ENCODE measurements around the gene KRT5. TPM values are rescaled to one million over a fixed set of nuclear protein-coding genes. Genes with fewer than 3 reads are reported as not detected.

KRT5 gene
- total RNA-seq, 1 experiment from 2014 or later, result 3,552 TPM

GRCh38 chr12:52542785-52543318 lies 22.7 kb upstream of the KRT5 start:
- intact Hi-C loops (cut with micrococcal nuclease), result no loop called here
- Mint-ChIP-seq H3K9me3 (ENCODE audit: unreplicated experiment) (no peaks in the 10 kb centered on the region), H3K27me3 (ENCODE audit: insufficient read depth, unreplicated experiment) (no peaks in the 10 kb centered on the region), H3K36me3 (ENCODE audit: insufficient read depth, unreplicated experiment) (no peaks in the 10 kb centered on the region), H3K27ac (ENCODE audit: low read depth, unreplicated experiment) (no peak overlapping the region), H3K4me3 (ENCODE audit: unreplicated experiment) (no peak overlapping the region), H3K4me1 (ENCODE audit: insufficient read depth, unreplicated experiment) (peaks cover 14% of the 10 kb centered on the region)
- no peak for DNase-seq (ENCODE audit: unreplicated experiment)
- TF ChIP-seq CTCF (IDR thresholded peaks at IDR 0.05; ENCODE audit: unreplicated experiment), result no peak
- no TSS peak for BruUV-seq (replicated peaks)
- POLR2A ChIA-PET, result no interaction called here
- CTCF ChIA-PET, result interaction anchor here (0.6 kb wide), 1 partner anchor 76 kb away, joined by 3 read pairs; no protein-coding TSS in a partner anchor

DNA sequence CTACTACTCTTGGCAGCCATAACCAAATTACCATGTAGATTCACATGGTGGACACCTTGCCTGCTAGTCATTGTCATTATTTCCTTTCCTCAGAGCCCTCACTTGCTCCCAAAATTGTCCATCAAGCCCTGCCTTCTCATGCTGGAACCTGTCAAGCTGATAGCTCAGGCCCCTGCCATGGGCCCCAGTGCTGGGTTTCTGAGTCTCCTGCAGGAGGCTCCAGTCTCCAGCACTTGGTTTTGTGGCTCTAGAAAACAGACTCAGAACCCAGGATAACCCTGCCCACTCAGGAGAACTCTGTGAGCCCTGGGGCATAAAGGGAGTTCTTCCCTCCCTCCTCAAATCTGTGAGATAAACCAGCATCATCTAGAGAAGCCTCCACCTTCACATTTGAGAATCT lies 22.0 kb upstream of the KRT5 start:
- POLR2A ChIA-PET, result no interaction called here
- no peaks in the 10 kb centered on the region for H3K36me3 Mint-ChIP-seq (ENCODE audit: insufficient read depth, unreplicated experiment)
- no TSS peak for BruUV-seq (replicated peaks)
- H3K4me1 Mint-ChIP-seq (ENCODE audit: insufficient read depth, unreplicated experiment), result peaks cover 15% of the 10 kb centered on the region
- H3K27ac Mint-ChIP-seq (ENCODE audit: low read depth, unreplicated experiment), result no peak overlapping the region
- intact Hi-C loops (cut with micrococcal nuclease), result no loop called here
- no peaks in the 10 kb centered on the region for H3K9me3 Mint-ChIP-seq (ENCODE audit: unreplicated experiment)
- CTCF ChIA-PET, result no interaction called here
- no peak for DNase-seq (ENCODE audit: unreplicated experiment)
- no peaks in the 10 kb centered on the region for H3K27me3 Mint-ChIP-seq (ENCODE audit: insufficient read depth, unreplicated experiment)
- H3K4me3 Mint-ChIP-seq (ENCODE audit: unreplicated experiment), result no peak overlapping the region
- TF ChIP-seq CTCF (IDR thresholded peaks at IDR 0.05; ENCODE audit: unreplicated experiment), result no peak

DNA sequence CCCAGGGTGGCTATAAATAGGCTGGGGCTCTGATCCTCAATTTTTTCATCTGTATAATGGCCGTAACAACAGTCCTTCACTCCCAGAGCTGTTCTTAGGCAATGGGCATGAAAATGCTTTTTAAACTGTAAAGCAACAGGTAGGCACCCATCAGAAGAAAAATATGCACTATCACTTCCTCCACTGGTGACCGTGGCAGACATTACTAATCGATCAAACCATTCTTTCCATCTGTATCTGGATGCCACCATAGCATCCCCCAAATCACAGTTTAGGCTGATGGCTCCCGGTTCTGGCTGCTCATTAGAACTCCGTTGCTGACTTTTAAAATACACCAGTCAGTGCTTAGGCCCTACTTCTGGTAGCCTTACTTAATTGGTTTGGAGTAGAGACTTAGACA lies 21.5 kb upstream of the KRT5 start:
- CTCF ChIA-PET, result interaction anchor here (0.6 kb wide), 2 partner anchors 16 to 495 kb away, joined by 3 read pairs; no protein-coding TSS in a partner anchor
- TF ChIP-seq CTCF (IDR thresholded peaks at IDR 0.05; ENCODE audit: unreplicated experiment), result no peak
- no TSS peak for BruUV-seq (replicated peaks)

DNA sequence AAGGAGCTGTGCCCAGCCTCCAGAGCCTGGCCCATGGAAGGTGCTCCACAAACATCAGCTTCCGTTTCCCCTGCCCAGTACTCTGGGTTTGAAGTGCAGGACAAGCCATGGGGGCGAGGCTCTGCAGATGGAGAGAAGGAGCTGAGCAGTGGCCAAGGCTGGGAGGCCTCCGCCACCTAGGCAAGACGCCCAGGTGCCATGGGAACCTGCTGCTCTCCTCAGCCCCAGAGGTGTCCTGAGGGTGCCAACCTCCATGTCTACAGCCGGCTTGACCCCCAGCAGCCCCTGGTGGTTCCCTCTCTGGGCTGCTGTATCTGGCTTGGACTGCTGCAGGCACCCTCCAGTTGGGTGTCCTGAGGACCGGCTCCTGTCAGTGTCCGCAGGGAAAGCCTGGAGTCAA lies 20.3 kb upstream of the KRT5 start:
- no peaks in the 10 kb centered on the region for H3K27me3 Mint-ChIP-seq (ENCODE audit: insufficient read depth, unreplicated experiment)
- intact Hi-C loops (cut with micrococcal nuclease), result no loop called here
- CTCF ChIA-PET, result no interaction called here

More for the DNA sequence above, 21.5 kb upstream of the KRT5 start:
- H3K4me1 Mint-ChIP-seq (ENCODE audit: insufficient read depth, unreplicated experiment), result peaks cover 19% of the 10 kb centered on the region
- no peaks in the 10 kb centered on the region for H3K36me3 Mint-ChIP-seq (ENCODE audit: insufficient read depth, unreplicated experiment)
- intact Hi-C loops (cut with micrococcal nuclease), result no loop called here
- H3K9me3 Mint-ChIP-seq (ENCODE audit: unreplicated experiment), result no peaks in the 10 kb centered on the region
- POLR2A ChIA-PET, result no interaction called here
- H3K27me3 Mint-ChIP-seq (ENCODE audit: insufficient read depth, unreplicated experiment), result no peaks in the 10 kb centered on the region
- H3K27ac Mint-ChIP-seq (ENCODE audit: low read depth, unreplicated experiment), result no peak overlapping the region
- DNase-seq (ENCODE audit: unreplicated experiment), result no peak
- no peak overlapping the region for H3K4me3 Mint-ChIP-seq (ENCODE audit: unreplicated experiment)

More for the DNA sequence above, 20.3 kb upstream of the KRT5 start:
- Mint-ChIP-seq H3K4me3 (ENCODE audit: unreplicated experiment) (no peak overlapping the region), H3K27ac (ENCODE audit: low read depth, unreplicated experiment) (no peak overlapping the region), H3K9me3 (ENCODE audit: unreplicated experiment) (no peaks in the 10 kb centered on the region), H3K4me1 (ENCODE audit: insufficient read depth, unreplicated experiment) (peaks cover 19% of the 10 kb centered on the region), H3K36me3 (ENCODE audit: insufficient read depth, unreplicated experiment) (no peaks in the 10 kb centered on the region)
- BruUV-seq (replicated peaks), result no TSS peak
- DNase-seq (ENCODE audit: unreplicated experiment), result no peak
- TF ChIP-seq CTCF (IDR thresholded peaks at IDR 0.05; ENCODE audit: unreplicated experiment), result no peak
- POLR2A ChIA-PET, result interaction anchor here (0.7 kb wide), 1 partner anchor 57 kb away, joined by 3 read pairs; no protein-coding TSS in a partner anchor

All from MCF 10A (cell line).